PC-3 (cell line): Measurements from ENCODE around the gene CHST11.

Experiments
- CTCF ChIP-seq: fragments of 300-600 bp; sonication (generic); conservative IDR thresholded peaks from 2 replicates; pipeline ENCODE4 v1.5.1; 2017; ENCODE audit warnings: antibody characterized with exemption, low read depth, mild to moderate bottlenecking, low read length
- EZH2 ChIP-seq: fragments of 300-600 bp; sonication (generic); IDR thresholded peaks from one replicate; pipeline ENCODE4 v1.6.1; 2017; ENCODE audit warnings: antibody characterized with exemption, mild to moderate bottlenecking, low read length; ENCODE audit not compliant: unreplicated experiment
- EZH2phosphoT487 ChIP-seq: fragments of 300-600 bp; sonication (generic); IDR thresholded peaks from 2 replicates; pipeline ENCODE4 v1.6.1; 2018; ENCODE audit warnings: mild to moderate bottlenecking, antibody characterized with exemption, low read length, borderline replicate concordance

- TF ChIP-seq CTCF (no peak), EZH2 (no peak), EZH2phosphoT487 (no peak)
Observed at GRCh38 chr12:104501115-104501514, 44.4 kb downstream of the CHST11 start.
